Astrocyte of the spinal cord (primary cell): ENCODE data around the gene PCSK7.
"Not testable (repeated sequence)": the region's sequence is repeated elsewhere in the genome, so short reads cannot be mapped to it uniquely, and the experiment has no call there.

Experiments
- DNase-seq: peaks from one replicate; pipeline ENCODE4 v3.0.0; 2011; ENCODE audit warnings: low read depth, low spot score
- H3K4me3 ChIP-seq: 2 replicates; pipeline ENCODE4 v1.5.1; 2011; ENCODE audit warnings: low read depth, mild to moderate bottlenecking, low read length, moderate library complexity
- in situ Hi-C: cut with HindIII; loops from 2 replicates; pipeline ENCODE4 v1.10.0; 2017; ENCODE audit warnings: low sequenced_read_pairs
- TF ChIP-seq, protein P1 (sequence below): IDR thresholded peaks from 2 replicates; pipeline ENCODE4 v1.5.1; 2012; ENCODE audit warnings: low read depth, mild to moderate bottlenecking, low read length, inconsistent platforms

The PCSK7 gene

DNA sequence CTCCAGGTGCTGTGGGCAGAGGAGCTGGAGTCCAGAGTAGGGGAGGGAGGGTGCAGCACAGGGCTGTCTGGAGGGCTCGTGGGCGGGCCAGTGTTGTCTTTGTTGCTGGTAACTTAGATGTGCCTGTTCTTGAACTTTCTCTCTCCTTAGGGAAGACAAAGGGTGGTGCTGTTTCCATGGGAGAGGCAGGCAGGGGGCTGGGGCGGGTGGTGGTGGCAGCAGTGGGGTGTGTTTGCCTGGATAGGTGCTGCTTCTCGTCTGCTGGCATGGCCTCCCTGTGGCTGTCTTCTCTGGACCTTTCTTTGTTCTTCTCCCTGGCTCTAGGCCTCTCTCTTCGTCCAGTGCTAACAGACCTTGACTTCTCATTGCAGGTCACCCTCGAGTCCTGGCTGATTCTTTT is 44.9 kb downstream of the PCSK7 start:
- in situ Hi-C loops, result no loop called here

DNA sequence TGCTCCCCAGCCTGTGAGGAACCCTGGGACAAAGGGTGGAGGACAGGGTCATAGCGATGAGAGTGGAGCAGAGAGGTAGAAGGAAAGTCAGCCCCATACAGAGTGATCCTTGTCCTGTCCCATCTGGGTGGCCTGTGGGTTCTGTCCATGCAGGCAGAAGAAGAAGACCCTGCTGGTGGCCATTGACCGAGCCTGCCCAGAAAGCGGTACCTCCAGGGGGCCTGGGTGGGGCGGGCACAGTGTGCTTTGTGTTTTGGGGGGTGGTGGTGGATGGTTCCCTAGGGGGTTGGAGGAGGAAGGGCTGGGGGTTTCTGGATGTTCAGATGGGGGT is 45.5 kb downstream of the PCSK7 start:
- no peak for DNase-seq
- H3K4me3 ChIP-seq, result no peak overlapping the region
- in situ Hi-C loops, result no loop called here
- TF ChIP-seq, protein P1, sequence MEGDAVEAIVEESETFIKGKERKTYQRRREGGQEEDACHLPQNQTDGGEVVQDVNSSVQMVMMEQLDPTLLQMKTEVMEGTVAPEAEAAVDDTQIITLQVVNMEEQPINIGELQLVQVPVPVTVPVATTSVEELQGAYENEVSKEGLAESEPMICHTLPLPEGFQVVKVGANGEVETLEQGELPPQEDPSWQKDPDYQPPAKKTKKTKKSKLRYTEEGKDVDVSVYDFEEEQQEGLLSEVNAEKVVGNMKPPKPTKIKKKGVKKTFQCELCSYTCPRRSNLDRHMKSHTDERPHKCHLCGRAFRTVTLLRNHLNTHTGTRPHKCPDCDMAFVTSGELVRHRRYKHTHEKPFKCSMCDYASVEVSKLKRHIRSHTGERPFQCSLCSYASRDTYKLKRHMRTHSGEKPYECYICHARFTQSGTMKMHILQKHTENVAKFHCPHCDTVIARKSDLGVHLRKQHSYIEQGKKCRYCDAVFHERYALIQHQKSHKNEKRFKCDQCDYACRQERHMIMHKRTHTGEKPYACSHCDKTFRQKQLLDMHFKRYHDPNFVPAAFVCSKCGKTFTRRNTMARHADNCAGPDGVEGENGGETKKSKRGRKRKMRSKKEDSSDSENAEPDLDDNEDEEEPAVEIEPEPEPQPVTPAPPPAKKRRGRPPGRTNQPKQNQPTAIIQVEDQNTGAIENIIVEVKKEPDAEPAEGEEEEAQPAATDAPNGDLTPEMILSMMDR, result no peak

More for the DNA sequence above, 44.9 kb downstream of the PCSK7 start:
- TF ChIP-seq, protein P1, result no peak
- no peak for DNase-seq
- H3K4me3 ChIP-seq, result no peak overlapping the region

DNA sequence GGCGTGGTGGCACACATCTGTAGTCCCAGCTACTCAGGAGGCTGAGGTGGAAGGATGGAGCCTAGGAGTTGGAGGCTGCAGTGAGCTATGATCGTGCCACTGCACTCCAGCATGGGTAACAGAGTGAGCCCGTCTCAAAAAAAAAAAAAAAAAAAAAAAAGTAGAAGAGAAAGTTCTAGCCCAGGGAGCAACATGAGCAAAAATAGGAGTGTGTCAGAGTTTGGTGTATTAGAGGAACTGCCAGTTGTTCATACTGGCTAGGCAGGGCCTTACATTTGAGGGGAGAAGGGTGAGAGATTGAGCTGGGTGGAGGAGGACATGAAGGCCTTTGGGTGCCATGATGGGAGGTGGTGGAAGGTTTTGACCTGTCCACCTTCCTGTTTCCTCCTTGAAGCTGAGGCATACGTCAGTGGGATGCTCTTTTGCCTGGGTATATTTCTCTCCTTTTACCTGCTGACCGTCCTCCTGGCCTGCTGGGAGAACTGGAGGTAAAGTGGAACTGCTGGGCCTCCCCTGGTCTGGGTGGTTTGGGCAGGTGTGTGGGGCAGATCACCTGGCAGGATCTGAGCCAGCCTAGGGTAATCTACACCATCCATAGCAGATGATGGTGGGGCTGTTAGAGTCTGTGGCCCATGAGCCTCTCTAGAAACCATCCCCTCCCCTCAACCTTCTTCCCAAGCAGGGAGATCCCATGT is 46.0 kb downstream of the PCSK7 start:
- DNase-seq, result no peak
- in situ Hi-C loops, result no loop called here
- TF ChIP-seq, protein P1, result no peak
- no peak overlapping the region for H3K4me3 ChIP-seq

DNA sequence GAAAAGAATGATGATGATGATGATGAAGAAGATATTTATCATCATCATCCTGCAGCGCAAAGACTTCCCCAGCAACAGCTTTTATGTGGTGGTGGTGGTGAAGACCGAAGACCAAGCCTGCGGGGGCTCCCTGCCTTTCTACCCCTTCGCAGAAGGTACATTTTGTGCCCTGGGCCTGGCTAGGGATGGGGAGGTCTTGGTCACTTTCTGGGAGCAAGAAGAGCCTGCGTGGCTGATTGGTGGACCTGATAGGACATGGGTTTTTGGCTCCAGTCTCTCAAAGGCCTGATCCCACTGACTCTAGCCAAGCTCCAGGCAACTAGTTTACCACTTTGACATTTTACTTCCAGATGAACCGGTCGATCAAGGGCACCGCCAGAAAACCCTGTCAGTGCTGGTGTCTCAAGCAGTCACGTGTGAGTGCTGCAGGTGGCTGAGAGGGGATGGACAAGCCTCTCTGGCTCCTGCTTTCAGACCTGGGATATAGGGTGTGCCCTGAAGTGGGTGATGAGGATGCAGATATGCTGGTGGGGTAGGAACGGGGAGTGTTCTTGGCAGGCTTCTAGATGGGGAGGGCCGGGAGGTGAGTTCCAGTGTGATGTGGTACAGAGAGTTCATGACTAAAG is 48.0 kb downstream of the PCSK7 start:
- H3K4me3 ChIP-seq, result no peak overlapping the region
- no peak for DNase-seq
- TF ChIP-seq, protein P1, result no peak
- in situ Hi-C loops, result no loop called here

DNA sequence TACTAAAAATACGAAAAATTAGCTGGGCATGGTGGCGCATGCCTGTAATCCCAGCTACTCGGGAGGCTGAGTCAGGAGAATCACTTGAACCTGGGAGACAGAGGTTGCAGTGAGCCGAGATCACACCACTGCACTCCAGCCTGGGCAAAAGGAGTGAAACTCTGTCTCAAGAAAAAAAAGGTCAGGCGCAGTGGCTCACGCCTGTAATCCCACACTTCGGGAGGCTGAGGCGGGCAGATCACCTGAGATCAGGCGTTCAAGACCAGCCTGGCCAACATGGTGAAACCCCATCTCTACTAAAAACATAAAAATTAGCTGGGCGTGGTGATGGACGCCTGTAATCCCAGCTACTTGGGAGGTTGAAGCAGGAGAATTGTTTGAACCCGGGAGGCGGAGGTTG is 48.7 kb downstream of the PCSK7 start:
- DNase-seq, in situ Hi-C loops, H3K4me3 ChIP-seq: not testable (repeated sequence)

DNA sequence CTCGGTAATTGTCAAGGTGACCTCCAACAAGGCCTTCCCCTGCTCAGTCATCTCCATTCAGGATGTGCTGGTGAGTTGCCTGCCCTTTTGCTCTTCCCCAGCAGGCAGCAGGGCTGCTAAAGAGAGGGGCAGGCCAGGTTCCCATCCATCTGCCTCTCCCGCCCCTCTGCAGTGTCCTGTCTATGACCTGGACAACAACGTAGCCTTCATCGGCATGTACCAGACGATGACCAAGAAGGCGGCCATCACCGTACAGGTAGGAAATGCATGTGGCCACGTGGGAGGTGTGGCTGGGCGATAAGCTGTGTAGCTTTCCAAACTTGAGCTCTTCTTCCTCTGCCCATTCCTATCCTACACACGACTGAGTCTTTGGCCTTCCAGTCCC is 49.3 kb downstream of the PCSK7 start:
- DNase-seq, result no peak

More for the DNA sequence above, 49.3 kb downstream of the PCSK7 start:
- in situ Hi-C loops, result no loop called here
- TF ChIP-seq, protein P1, result no peak
- no peak overlapping the region for H3K4me3 ChIP-seq
